ENCODE measurements around the gene PDCD2. TPM values are rescaled to one million over a fixed set of nuclear protein-coding genes. Genes with fewer than 3 reads are reported as not detected.
"Not testable (repeated sequence)": the region's sequence is repeated elsewhere in the genome, so short reads cannot be mapped to it uniquely, and the experiment has no call there.

Gene PDCD2, protein sequence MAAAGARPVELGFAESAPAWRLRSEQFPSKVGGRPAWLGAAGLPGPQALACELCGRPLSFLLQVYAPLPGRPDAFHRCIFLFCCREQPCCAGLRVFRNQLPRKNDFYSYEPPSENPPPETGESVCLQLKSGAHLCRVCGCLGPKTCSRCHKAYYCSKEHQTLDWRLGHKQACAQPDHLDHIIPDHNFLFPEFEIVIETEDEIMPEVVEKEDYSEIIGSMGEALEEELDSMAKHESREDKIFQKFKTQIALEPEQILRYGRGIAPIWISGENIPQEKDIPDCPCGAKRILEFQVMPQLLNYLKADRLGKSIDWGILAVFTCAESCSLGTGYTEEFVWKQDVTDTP
- polyA plus RNA-seq (2013, experiment 1 of 2; ENCODE audit: insufficient read length): 63.0 TPM
- 69.3 TPM for polyA plus RNA-seq (2013, experiment 2 of 2; ENCODE audit: insufficient read length)

DNA sequence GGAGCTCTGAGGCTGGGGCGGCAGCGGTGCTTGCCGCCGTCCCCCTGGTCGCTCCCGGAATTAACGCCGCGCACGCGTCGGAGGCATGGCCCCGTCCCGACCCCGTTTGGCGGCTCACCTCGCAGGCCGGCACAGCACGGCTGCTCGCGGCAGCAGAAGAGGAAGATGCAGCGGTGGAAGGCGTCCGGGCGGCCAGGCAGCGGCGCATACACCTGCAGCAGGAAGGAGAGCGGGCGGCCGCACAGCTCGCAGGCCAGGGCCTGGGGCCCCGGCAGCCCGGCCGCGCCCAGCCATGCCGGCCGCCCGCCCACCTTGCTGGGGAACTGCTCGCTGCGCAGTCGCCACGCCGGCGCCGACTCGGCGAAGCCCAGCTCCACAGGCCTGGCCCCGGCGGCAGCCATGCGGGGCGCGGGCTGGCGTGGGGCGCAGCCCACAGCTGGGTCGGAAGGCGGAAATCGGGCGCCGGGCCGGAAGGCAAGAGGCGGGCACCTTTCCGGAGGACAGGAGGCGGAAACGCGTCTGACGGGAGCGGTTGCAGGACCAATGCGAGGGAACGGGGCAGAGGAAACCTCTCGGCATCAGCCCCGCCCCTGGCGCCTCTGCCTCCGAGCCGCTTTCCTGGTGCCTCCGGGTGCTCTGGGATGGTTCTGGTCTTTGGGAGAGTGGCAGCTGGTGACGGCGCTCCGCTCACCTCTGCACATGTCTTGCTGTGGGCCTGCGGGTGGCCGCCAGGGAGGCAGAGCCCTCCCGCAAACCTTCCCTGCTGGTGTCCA is at the start of gene PDCD2:
PDCD2 (minus strand) TSS at position 457 of the 773 bp plus-strand sequence; CDS start at position 401, 56 bp downstream.
- DNase-seq: peak; percentile 89

- not testable (repeated sequence) for DNase-seq
Observed at GRCh38 chr6:170616020-170616554, 31.6 kb upstream of the PDCD2 start.

GRCh38 chr6:170612256-170612804 is 27.9 kb upstream of the PDCD2 start:
- DNase-seq: not testable (repeated sequence)

- DNase-seq: not testable (repeated sequence)
Observed at GRCh38 chr6:170609225-170609624, 24.8 kb upstream of the PDCD2 start.

- no peak for DNase-seq
Observed at GRCh38 chr6:170605574-170606259, 21.3 kb upstream of the PDCD2 start.

GRCh38 chr6:170597278-170597677 is 12.8 kb upstream of the PDCD2 start:
- no peak for DNase-seq

DNA sequence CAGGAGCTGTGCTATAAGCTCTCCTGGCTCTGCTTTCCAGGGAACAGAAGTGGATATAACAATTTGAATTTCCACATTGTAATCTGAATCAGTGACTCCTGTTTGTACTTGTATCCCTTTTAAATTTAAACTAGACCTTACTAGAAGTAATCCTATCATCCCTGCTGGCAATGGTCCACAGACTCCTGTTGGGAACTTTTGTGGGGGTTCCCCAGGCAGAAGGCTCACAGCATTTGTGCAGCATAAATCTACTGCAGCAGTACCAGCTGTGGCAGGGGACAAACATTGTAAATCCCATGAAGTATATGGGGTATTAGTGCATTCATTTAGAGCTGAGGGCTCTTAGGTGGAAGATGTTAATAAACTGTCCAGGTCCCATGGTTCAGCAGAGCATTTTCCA is 12.0 kb upstream of the PDCD2 start:
- no peak for DNase-seq

DNA sequence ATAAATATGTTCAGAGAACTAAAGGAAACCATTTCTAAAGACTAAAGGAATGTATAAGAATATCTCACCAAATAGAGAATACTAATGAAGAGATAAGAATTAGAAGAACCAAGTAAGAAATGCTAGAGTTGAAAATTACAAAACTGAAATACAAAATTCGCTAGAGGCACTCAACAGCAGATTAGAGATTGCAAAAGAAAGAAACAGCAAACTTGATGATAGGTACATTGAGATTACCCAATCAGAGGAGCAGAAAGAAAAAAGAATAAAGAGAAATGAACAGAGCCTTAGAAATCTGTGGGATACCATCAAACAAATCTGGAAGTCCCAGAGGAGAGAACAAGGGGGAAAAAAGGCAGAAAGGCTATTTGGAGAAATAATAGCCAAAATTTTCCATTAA is 6.3 kb upstream of the PDCD2 start:
- no peak for DNase-seq

DNA sequence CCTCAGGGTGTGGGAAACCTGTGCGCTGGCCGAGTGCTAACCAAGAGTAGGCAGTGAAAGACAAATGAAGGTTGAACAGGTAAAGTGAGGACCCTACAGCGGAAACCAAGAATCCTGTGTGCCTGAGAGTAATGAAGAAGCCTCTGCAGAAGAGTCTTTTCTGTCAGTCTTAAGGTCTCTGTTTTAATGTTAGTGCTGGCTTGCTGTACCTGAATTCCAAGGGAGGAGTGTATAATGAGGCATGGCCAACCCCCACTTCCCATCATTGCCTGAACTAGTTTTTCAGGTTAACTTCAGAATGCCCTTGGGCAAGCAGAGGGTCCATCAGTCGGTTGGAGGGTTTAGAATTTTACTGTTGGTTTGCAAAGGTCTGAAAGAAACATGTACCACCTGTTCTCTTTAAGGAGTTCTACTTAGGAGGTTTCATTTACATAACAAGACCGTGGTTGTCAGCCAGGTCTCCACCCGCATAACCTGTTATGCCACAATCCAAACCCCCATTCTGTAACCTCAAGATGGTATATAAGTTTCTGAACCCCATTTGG is 589 bp upstream of the PDCD2 start:
- DNase-seq: no peak

- DNase-seq: no peak
Observed at GRCh38 chr6:170583756-170584180, 669 bp downstream of the PDCD2 start.

GRCh38 chr6:170578909-170579308 is 5.5 kb downstream of the PDCD2 start:
- no peak for DNase-seq

DNA sequence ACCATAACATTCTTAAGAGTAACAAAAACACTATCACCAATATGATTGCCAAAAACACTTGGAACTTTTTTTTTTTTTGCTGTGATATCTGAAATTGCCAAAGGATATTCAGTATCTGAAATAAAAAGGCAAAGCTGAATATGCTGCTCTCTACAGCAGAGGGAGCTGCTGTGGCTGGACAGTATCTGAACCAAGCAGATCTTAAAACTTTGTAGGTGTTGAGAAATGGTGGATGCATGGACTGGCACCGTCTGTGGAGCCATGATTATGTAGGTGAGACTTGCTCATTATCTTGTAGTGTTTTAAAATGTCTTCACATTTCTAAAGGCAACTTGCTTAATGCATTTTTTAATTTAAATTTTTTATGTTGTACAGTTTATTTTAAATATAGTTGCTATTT is 9.2 kb downstream of the PDCD2 start:
- no peak for DNase-seq

GRCh38 chr6:170572704-170573466 is 11.6 kb downstream of the PDCD2 start:
- no peak for DNase-seq

DNA sequence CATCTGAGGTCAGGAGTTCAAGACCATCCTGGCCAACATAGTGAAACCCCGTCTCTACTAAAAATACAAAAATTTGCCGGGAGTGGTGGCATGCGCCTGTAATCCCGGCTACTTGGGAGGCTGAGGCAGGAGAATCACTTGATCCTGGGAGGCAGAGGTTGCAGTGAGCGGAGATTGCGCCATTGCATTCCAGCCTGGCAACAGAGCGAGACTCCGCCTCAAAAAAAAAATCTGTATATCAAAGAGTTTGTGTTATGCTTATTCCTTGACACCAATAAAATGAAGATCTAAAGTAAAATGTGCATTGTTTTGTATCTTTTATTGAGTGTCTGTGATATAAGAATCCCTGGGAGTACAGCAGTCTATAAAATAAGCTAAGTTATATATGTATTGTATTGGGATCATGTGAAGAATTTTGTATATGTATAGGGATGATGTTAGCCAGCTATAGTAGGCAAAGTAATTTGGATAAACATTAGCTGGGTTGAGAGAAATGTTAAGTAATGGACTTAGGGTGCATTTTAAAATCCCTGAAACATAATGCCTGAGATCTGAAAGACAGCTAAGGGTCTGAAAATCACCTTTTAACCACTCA is 19.4 kb downstream of the PDCD2 start:
- DNase-seq: no peak

- DNase-seq: no peak
Observed at GRCh38 chr6:170561555-170561954, 22.9 kb downstream of the PDCD2 start.

DNA sequence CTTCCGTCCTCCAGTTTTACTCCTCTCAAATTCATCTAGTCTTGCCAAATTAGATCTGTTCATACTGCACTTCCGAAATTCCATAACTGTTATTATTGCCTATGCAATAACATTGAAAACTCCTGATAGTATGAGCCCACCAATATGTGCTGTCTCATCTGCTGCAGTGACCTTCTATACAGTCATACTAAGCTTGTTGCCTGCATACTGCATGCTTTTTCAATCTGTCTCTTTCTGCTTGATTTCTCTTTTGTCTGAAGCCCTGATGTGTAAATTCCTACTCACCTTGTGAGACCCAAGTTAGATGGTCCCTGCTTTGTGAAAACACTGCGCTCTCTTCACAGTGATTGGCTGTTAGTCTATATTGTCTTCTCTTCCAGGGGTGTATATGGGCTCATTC is 29.1 kb downstream of the PDCD2 start:
- DNase-seq: no peak

GRCh38 chr6:170554796-170555137 is 29.7 kb downstream of the PDCD2 start:
- no peak for DNase-seq

GRCh38 chr6:170554013-170554795 is 30.2 kb downstream of the PDCD2 start, which contains the start of gene TBP:
TBP (plus strand) TSS chr6:170554369; CDS start chr6:170557030, 2,661 bp downstream.
- DNase-seq: peak; percentile 99

DNA sequence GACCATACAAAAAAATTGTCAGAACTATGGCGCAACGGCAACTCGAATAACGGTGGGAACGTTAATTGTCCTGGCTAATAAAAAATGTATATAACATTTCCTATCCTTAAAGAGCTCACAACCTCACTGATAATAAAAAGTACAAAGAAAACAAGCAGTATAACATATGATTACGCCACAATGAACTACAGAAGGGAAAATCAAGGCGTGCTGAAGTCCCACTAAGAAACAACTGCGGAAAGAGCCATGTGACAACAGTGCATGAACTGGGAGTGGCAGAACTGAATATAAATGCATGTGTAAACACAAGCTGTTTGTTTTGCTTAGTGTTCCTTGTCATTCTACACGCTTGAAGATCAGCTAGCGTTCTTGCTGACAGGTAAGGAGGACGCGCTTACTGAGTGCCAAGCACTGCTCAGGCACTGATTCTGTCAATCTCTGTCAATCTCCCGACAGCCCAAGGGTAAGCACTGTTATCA is 30.9 kb downstream of the PDCD2 start:
- no peak for DNase-seq

All from fibroblast of skin of abdomen (primary cell).